Measurements from ENCODE around the gene PIR.

The PIR gene

DNA sequence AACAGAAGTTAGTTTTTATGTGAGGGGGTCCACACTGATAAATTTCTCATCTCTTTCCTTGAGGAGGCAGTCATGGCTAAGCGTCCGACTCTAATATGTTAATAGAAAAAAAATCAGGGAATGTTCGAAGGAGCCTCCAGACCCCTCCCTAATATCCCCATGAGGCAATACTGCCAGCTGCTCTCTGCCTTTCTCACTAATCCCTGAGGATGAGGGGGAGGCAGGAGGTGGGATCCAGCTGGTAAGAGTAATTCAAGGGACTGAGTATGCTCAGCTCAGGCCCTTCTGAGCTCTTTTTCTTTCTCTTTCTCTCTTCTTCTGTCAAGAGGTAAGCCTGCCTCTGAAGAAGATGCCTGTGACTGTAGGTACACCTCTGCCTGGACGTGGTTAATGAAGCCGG lies 51.7 kb downstream of the PIR start:
- TF ChIP-seq TAF1 (IDR thresholded peaks at IDR 0.05; ENCODE audit: borderline replicate concordance, low read depth, low read length) (no peak), POLR2A (IDR thresholded peaks at IDR 0.05; ENCODE audit: low read depth, low read length) (no peak), POLR2AphosphoS5 (IDR thresholded peaks at IDR 0.05; ENCODE audit: low read depth, low read length) (no peak)
- DNase-seq (ENCODE audit: insufficient read length) (no peak), FAIRE-seq (no peak)

GRCh38 chrX:15438332-15438731 lies 54.8 kb downstream of the PIR start:
- FAIRE-seq (peak; percentile 68), DNase-seq (ENCODE audit: insufficient read length) (no peak)
- TF ChIP-seq POLR2A (IDR thresholded peaks at IDR 0.05; ENCODE audit: low read depth, low read length) = no peak

DNA sequence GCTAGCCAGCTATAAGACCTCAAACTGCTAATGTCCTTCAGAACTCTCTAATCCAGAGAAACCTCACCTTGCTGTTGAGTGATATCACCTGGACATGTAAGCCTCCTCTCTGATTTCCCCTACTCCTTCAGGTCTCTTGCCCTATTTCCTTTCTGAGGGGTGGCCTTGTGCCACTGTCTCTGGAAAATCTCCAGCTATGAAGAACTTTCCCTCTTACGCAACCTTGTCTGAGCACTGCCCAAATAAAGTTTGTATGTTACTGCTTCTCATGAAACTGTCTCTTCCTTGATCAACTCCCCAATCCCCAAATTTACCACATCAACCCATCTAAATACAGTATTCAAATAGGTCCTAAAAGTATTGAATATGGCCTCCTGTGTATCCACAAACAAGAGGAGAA lies 55.4 kb downstream of the PIR start:
- DNase-seq (ENCODE audit: insufficient read length) (no peak), FAIRE-seq (no peak)

DNA sequence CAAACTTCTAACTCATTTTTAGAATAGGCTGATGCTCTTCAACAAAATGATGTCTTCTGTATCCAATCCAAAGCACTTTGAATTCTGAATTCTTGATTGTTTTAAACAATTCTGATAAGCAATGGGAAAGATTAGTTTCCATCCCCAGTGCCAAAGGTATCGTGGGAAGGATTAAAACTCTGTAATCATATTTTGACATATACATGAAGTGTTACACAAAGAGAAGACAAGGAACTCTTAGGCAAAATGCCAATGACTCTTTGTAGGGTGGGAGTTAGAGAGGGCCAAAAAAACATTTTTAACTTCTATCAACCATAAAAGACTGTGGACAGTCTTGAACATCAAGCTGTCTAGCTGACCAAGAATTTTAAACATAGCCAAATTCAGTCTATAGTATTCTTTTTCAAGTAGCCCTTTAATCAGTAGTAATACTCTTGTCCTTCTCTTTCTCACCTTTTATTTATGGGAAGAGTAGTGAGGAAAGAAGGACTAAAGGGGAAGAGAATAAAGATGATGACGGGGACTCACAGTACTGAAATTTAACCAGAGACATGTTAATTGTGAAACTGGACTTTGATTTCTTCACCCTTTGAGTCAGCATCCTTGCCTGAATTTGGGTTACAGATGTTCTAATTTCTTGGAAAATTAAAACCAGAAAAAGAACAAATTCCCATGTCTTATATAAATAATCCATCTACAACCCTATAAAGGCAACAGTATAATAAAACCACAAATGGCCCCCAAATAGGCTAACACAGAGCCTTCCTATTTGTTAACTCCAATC lies 57.1 kb downstream of the PIR start:
- DNase-seq (ENCODE audit: insufficient read length) (no peak), FAIRE-seq (no peak)
- no peak for TF ChIP-seq POLR2A (IDR thresholded peaks at IDR 0.05; ENCODE audit: low read depth, low read length)

More for the DNA sequence above, 55.4 kb downstream of the PIR start:
- no peak for TF ChIP-seq TAF1 (IDR thresholded peaks at IDR 0.05; ENCODE audit: borderline replicate concordance, low read depth, low read length)
- TF ChIP-seq POLR2A (IDR thresholded peaks at IDR 0.05; ENCODE audit: low read depth, low read length) = no peak
- no peak for TF ChIP-seq POLR2AphosphoS5 (IDR thresholded peaks at IDR 0.05; ENCODE audit: low read depth, low read length)

GRCh38 chrX:15434205-15434604 lies 58.9 kb downstream of the PIR start:
- FAIRE-seq (no peak), DNase-seq (ENCODE audit: insufficient read length) (no peak)
- TF ChIP-seq POLR2A (IDR thresholded peaks at IDR 0.05; ENCODE audit: low read depth, low read length) = no peak
- TF ChIP-seq TAF1 (IDR thresholded peaks at IDR 0.05; ENCODE audit: borderline replicate concordance, low read depth, low read length) = no peak
- no peak for TF ChIP-seq POLR2AphosphoS5 (IDR thresholded peaks at IDR 0.05; ENCODE audit: low read depth, low read length)

DNA sequence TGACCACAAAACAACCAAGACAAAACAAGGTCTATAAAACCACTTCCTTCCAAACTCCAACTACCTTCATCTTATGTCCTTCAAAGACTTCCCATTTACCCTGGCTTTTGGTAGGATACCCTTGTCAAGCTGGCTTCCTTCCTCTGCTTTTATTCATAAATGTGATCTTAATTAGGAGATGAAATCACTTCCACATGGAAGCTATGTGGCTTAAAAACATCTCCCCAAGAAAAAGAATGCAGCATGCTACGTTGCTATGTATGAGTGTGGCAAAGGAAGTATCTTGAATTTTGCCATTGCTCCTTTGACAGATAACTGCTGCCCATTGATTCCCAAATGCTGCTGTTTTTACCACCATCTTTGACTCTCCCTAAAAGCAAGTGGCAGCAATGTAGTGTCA lies 62.5 kb downstream of the PIR start:
- DNase-seq (ENCODE audit: insufficient read length) (no peak), FAIRE-seq (peak; percentile 77)
- TF ChIP-seq TAF1 (IDR thresholded peaks at IDR 0.05; ENCODE audit: borderline replicate concordance, low read depth, low read length) = no peak
- no peak for TF ChIP-seq POLR2A (IDR thresholded peaks at IDR 0.05; ENCODE audit: low read depth, low read length)
- TF ChIP-seq POLR2AphosphoS5 (IDR thresholded peaks at IDR 0.05; ENCODE audit: low read depth, low read length) = no peak

GRCh38 chrX:15430076-15430475 lies 63.1 kb downstream of the PIR start:
- no peak for DNase-seq (ENCODE audit: insufficient read length)
- TF ChIP-seq POLR2AphosphoS5 (IDR thresholded peaks at IDR 0.05; ENCODE audit: low read depth, low read length) (no peak), POLR2A (IDR thresholded peaks at IDR 0.05; ENCODE audit: low read depth, low read length) (no peak), TAF1 (IDR thresholded peaks at IDR 0.05; ENCODE audit: borderline replicate concordance, low read depth, low read length) (no peak)
- FAIRE-seq = no peak

- TF ChIP-seq POLR2AphosphoS5 (IDR thresholded peaks at IDR 0.05; ENCODE audit: low read depth, low read length) (no peak), POLR2A (IDR thresholded peaks at IDR 0.05; ENCODE audit: low read depth, low read length) (no peak), TAF1 (IDR thresholded peaks at IDR 0.05; ENCODE audit: borderline replicate concordance, low read depth, low read length) (no peak)
- DNase-seq (ENCODE audit: insufficient read length) (no peak), FAIRE-seq (no peak)
Measured at GRCh38 chrX:15425024-15425423, 68.1 kb downstream of the PIR start.

DNA sequence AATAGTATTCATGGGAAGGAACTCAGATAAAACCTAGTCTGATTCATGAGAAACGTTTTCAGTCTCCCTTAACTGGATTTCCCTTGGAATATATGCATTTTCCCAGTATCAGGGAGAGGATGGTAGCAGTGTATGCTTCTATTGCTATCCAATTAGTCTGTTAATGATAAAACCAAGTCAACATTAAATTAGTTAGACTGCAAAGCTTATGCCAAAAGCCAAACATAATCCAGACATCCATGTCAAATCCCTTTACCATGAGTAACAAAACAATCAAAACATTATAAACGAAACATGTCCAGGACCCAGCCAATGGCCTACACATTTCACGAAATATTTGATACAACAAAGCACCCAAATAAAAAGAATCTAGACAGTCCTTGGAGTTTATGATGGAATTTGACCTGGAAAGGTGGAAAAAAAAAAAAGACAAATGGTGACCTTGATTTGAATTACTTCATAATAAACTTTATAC lies 74.4 kb downstream of the PIR start:
- FAIRE-seq (no peak), DNase-seq (ENCODE audit: insufficient read length) (no peak)
- TF ChIP-seq POLR2AphosphoS5 (IDR thresholded peaks at IDR 0.05; ENCODE audit: low read depth, low read length) = no peak
- TF ChIP-seq TAF1 (IDR thresholded peaks at IDR 0.05; ENCODE audit: borderline replicate concordance, low read depth, low read length) = no peak
- TF ChIP-seq POLR2A (IDR thresholded peaks at IDR 0.05; ENCODE audit: low read depth, low read length) = no peak

DNA sequence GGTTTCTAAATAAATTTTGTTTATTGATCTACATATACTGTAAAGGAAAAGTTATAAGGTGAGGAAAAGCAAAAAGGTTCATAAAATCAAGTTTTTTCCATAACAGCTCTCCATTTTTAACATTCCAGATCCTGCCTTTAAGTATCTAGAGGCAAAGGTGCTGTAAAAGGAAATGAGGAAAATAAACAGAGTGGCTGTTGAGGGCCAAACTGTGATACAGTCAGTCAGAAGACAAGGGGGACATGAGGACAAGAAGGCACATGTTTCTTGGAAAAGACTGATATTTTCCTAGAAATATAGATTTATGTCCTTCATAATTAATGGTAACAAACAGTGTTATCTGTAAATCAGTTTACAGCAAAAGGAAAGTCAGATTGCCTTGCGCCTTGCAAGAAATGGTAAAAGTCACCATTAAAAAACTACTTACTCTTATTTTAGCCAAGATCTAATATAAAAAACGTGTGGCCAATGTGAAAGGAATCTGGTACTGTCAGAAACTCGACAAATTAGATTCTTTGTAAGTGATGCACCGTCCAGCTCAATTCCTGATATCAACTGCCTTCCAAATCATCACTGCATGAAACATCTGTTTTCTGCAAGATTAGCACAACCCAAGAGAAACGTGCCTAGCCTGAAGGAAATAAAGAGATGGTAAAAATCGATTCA lies 75.0 kb downstream of the PIR start:
- FAIRE-seq (peak; percentile 46), DNase-seq (ENCODE audit: insufficient read length) (no peak)
- no peak for TF ChIP-seq TAF1 (IDR thresholded peaks at IDR 0.05; ENCODE audit: borderline replicate concordance, low read depth, low read length)
- no peak for TF ChIP-seq POLR2A (IDR thresholded peaks at IDR 0.05; ENCODE audit: low read depth, low read length)
- no peak for TF ChIP-seq POLR2AphosphoS5 (IDR thresholded peaks at IDR 0.05; ENCODE audit: low read depth, low read length)

DNA sequence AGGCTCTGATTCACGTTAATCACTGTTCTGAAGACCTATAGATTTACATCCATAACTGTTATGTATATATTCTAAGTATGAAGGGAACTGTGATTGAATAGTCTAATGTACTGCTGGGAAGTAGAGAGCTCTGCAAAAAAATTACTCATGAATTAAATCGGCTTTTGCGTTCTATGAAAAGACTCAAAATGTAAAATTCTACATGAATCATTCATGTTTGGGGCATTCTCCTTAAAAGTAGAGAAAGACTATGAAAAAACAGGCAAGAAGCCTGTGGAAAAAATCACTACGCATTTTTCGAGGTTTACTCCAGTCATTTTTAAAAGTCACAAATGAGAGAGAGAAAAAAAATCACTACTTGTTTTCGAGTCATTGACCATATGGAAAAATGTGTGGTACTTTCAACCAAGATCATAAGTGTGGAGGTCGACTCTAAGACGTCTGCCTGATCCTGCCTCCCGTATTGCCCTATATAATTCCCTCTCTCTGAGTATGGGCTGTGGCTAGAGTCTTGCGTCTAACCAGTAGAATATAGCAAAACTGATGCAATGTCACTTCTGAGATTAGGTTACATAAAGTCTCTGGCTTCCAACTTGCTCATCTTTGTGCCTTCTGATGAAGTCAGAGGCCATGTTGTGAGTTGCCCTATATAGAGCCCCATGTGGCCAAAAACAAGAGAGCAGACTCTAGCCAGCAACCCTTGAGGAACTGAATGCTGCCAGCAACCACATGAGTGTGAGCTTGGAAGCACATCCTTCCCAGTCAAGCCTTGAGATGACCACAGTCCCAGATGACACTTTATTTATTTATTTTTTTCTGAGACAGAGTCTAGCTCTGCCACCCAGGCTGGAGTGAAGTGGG lies 76.8 kb downstream of the PIR start:
- TF ChIP-seq TAF1 (IDR thresholded peaks at IDR 0.05; ENCODE audit: borderline replicate concordance, low read depth, low read length) = no peak
- no peak for TF ChIP-seq POLR2AphosphoS5 (IDR thresholded peaks at IDR 0.05; ENCODE audit: low read depth, low read length)
- no peak for TF ChIP-seq POLR2A (IDR thresholded peaks at IDR 0.05; ENCODE audit: low read depth, low read length)
- FAIRE-seq (no peak), DNase-seq (ENCODE audit: insufficient read length) (no peak)

Measured in GM12892 (cell line).